Mucosa of gallbladder (tissue), 1 donor: ENCODE results near the gene SH3RF3. TPM values are rescaled to one million over a fixed set of nuclear protein-coding genes. Genes with fewer than 3 reads are reported as not detected.

Experiments used
- DNase-seq: peaks from one replicate; pipeline ENCODE4 v3.0.0-alpha.2; 2020; ENCODE audit warnings: low spot score
- total RNA-seq: library from RNA; stranded (reverse); gene quantifications from one replicate; pipeline ENCODE4 v1.2.1, GENCODE V29; 2021
- donor health status: DM: no; HTN: no; CAD: no.

The SH3RF3 gene
- total RNA-seq, 1 donor from 2014 or later, result 11.5 TPM

- DNase-seq, result no peak
Observed at GRCh38 chr2:109547280-109547679, 418.3 kb downstream of the SH3RF3 start.

GRCh38 chr2:109549016-109549590, 420.1 kb downstream of the SH3RF3 start:
- DNase-seq, result no peak

Other genes starting within 250 kb of the SH3RF3 start
- gene EDAR, start 140.0 kb upstream of the SH3RF3 start, total RNA-seq, result 2.0 TPM